HUES64 (cell line): ENCODE data around the gene STARD3.

Source experiments
- H3K27ac ChIP-seq: 2 replicates; pipeline ENCODE4 v1.7.0; 2013; ENCODE audit warnings: low read depth, low read length, inconsistent platforms
- H3K27me3 ChIP-seq: 2 replicates; pipeline ENCODE4 v1.6.1; 2013; ENCODE audit warnings: mild to moderate bottlenecking, low read length; ENCODE audit not compliant: insufficient read depth
- H3K36me3 ChIP-seq: 2 replicates; pipeline ENCODE4 v1.6.1; 2013; ENCODE audit warnings: mild to moderate bottlenecking, low read length; ENCODE audit not compliant: insufficient read depth
- H3K4me1 ChIP-seq: 2 replicates; pipeline ENCODE4 v1.6.1; 2013; ENCODE audit warnings: mild to moderate bottlenecking, low read length, moderate library complexity; ENCODE audit not compliant: insufficient read depth
- H3K4me3 ChIP-seq: 2 replicates; pipeline ENCODE4 v1.5.1; 2013; ENCODE audit warnings: mild to moderate bottlenecking, low read length, moderate library complexity
- H3K9ac ChIP-seq: 2 replicates; pipeline ENCODE4 v1.6.1; 2013; ENCODE audit warnings: mild to moderate bottlenecking, low read depth, low read length
- H3K9me3 ChIP-seq: 2 replicates; pipeline ENCODE4 v1.6.1; 2013; ENCODE audit warnings: low read depth, low read length; ENCODE audit not compliant: insufficient read depth
- WGBS: fragments of 150-250, 120-280 bp; methylation state at CpG from one replicate; pipeline ENCODE4 v1.1.7; 2013; ENCODE audit warnings: missing lambda C conversion rate; 5-methylcytosine and 5-hydroxymethylcytosine counted together

Gene STARD3

DNA sequence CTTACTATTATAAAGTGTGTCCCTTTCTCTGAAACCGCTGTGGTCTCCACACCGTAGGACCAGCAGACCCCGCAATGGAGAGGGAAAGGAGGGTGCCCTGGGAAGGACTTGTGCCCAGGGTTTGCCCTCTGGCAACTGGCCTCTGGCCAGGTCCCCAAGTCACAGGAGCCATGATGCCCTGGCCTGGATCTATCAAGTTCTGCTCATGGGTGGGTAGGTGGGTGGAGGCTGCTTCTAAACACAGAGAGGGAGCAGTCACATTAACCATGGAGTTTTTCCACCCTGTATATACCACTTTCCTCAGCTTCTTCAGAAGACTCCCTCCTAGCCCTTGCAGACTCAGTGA, 19.9 kb upstream of the STARD3 start:
- H3K9ac ChIP-seq = no peak overlapping the region
- 74% methylated on average over 3 of the region's 3 CpGs for WGBS
- peak overlapping the region; percentile 66; the same call in 1 of the 2 replicates for H3K4me3 ChIP-seq
- H3K27me3 ChIP-seq = peaks cover 90% of the 10 kb centered on the region
- H3K4me1 ChIP-seq = no peaks in the 10 kb centered on the region
- H3K36me3 ChIP-seq = no peaks in the 10 kb centered on the region
- no peak overlapping the region for H3K27ac ChIP-seq
- H3K9me3 ChIP-seq = no peaks in the 10 kb centered on the region

DNA sequence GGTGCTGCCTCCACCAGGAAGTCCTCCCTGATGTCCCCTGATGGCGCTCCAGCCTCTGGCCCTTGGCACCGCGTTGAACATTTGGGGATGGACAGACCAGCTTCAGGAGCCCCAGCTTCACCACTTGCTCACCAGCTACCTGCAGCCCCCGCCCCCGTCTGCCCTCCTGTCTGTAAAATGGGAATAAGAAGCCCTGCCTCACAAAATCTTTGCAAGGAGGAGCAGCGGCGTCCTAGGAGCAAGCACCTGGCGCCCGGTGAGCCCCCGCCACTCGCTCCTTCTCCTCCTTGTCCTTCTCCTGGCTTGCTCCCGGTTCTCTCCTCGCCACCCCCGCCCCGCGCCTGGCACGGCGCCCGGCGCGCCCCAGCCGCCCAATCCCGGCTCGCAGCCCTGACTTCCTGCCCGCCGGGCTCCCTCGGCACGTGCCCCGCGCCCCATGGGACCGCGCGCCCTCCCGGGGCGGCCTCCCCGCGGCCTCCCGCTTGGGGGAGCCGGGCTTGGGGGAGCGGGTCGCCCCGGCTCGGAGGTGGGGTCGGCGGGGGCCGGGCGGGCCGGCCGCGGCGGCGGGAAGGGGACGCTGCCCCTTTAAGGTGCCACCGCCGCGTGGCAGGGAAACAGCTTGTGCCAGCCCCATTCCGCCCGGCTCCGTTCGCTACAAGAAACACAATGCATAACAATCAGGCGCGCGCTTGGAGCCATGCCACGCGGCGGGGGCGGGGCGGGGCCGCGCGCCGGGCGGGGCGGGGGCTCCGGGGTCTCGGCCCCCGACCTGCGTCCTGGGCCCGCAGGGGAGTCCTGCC, 19.3 kb upstream of the STARD3 start:
- H3K27me3 ChIP-seq = peaks cover 86% of the 10 kb centered on the region
- no peaks in the 10 kb centered on the region for H3K36me3 ChIP-seq
- peak overlapping the region; percentile 66 for H3K4me3 ChIP-seq
- no peak overlapping the region for H3K27ac ChIP-seq
- H3K9ac ChIP-seq = no peak overlapping the region
- under 1% methylated on average over 79 of the region's 79 CpGs for WGBS
- no peaks in the 10 kb centered on the region for H3K9me3 ChIP-seq
- no peaks in the 10 kb centered on the region for H3K4me1 ChIP-seq

DNA sequence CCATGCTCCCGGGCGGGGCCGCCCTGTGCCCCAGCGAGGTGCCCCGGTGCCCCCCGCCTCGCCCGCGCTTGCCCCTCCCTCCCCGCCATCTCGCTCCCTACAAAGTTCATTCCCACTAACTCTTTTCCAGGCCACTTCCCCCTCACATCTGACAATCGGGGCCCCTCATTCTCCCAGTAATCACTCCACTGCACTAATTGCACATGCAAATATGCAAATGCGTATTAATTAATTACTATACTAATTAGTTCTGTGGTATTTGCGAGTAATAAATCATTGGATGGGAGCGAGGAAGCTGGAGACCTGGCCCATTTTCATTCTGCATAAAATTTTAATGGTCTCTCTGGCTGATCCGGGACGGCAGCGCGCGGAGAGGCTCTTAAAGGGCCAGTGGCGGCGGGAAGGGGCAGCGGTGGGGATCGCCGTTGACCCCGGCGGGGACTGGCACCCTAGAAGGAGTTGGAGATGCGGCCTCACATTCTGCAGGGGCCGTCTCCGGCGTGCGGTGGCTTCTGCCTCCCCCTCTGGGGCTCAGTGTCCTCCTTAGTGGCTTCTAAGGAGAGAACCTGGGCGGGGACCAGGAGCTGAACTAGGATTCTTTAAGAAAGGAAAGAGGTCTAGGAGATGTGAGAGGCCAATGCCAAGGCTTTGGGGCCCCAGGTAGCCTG, 18.6 kb upstream of the STARD3 start:
- H3K4me1 ChIP-seq = no peaks in the 10 kb centered on the region
- H3K27me3 ChIP-seq = peaks cover 82% of the 10 kb centered on the region
- H3K9me3 ChIP-seq = no peaks in the 10 kb centered on the region
- no peak overlapping the region for H3K9ac ChIP-seq
- H3K27ac ChIP-seq = no peak overlapping the region
- no peaks in the 10 kb centered on the region for H3K36me3 ChIP-seq
- WGBS = 1% methylated on average over 32 of the region's 33 CpGs
- H3K4me3 ChIP-seq = peak overlapping the region; percentile 66

DNA sequence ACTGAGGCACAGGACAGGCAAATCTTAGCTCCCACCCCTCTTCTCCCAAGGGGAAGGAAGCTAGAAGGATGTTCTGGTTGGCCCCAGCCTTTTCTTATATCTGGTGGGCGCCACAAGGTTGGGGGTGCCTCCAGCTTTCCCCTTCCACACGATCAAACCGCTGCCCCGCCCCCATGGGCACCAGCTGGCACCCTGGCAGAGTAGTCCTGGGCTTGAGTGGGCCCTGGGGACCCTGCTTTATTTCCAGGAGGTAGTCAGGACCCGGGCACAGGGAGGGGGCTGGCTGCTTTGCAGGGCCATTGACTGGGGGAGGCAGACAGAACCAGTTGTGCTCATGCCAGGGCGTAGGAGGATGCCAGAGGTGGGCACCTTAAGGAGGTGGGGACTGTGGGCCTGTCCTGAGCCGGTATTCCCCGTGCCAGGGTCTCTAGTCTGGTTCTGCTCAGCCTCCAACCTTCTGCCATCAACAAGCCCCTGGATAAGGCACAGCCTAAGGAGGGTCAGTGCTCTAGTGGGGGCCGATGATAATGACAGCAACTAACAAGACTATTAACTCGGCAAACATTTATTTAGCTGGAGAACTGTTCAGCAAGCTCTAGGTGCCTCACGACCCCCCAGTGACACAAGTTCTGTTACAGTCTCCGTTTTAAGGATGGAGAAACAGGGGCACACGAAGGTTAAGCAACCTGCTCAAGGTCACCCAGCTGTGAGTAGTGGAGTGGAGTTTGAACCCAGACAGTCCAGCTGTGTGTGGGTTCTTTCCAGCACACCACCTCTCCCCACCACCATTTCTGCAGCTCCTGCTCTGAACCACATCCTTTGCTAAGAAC, 17.8 kb upstream of the STARD3 start:
- peak overlapping the region; percentile 66; the same call in 1 of the 2 replicates for H3K4me3 ChIP-seq

DNA sequence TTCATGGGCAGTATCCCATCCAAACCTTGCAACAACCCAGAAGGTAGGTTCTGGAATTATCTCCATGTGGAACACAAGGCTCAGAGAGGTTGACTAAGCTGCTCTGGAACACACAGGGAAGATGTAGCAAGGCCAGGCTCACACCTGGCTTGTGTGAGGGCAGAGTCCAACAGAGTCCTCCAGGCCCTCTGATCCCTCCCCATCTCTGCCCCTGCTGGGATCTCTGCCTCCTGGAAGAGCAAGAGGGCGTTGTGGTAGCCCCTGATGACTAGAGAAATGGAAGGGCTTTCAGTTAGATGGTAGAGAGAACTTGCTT, 17.2 kb upstream of the STARD3 start:
- Histone ChIP-seq H3K27ac (no peak overlapping the region), H3K4me1 (no peaks in the 10 kb centered on the region; the same call in 1 of the 2 replicates), H3K4me3 (no peak overlapping the region), H3K9me3 (no peaks in the 10 kb centered on the region), H3K27me3 (peaks cover 82% of the 10 kb centered on the region), H3K9ac (no peak overlapping the region), H3K36me3 (no peaks in the 10 kb centered on the region)
- 29% methylated on average over 1 of the region's 1 CpG for WGBS

More for the DNA sequence above, 17.8 kb upstream of the STARD3 start:
- no peak overlapping the region for H3K27ac ChIP-seq
- H3K9me3 ChIP-seq = no peaks in the 10 kb centered on the region
- peaks cover 83% of the 10 kb centered on the region for H3K27me3 ChIP-seq
- no peaks in the 10 kb centered on the region for H3K36me3 ChIP-seq
- WGBS = 63% methylated on average over 13 of the region's 13 CpGs
- no peaks in the 10 kb centered on the region; the same call in 1 of the 2 replicates for H3K4me1 ChIP-seq
- H3K9ac ChIP-seq = no peak overlapping the region

DNA sequence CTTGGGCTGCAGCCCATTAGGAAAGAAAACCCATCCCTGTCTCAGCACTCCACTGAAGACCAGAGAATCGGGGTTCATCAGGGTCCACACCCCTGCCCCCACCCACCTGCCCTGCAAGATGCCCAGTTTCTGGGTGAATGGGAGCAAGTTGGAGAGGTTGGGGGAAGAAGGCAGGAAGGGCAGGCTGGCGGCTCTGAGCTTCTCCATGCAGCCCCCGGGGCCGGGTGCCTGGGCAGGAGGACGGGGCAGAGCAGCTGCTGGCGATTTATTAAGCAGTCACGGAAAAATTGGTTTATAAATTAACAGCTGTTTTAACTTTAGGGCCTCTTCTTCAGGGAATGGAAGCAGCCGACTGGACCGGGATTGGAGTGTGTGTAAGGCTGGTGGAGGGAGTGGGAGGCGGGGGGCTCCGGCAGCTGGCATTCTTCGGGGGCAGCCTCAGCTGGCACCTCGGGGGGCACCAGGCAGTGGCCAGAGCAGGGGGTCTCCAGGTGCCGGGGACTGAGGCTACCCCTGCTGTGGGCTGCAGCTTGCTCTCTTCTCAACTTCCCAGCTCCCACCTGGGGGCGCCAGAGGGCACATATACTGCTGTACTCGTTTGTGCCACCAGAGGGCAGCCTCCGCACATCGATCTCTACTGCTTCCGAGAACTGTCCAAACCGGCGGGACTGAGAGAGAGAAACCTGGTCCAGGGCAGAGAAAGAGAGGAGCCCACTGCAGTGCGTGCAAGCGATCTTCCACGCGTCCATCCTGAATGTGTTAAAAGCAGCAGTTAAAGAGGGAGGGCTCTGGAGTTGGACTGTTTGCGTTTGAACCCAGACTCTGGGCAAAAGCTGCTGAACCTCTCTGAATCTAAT, 15.2 kb upstream of the STARD3 start:
- WGBS = 15% methylated on average over 25 of the region's 26 CpGs
- Histone ChIP-seq H3K4me3 (no peak overlapping the region), H3K27me3 (peaks cover 82% of the 10 kb centered on the region), H3K27ac (no peak overlapping the region), H3K36me3 (no peaks in the 10 kb centered on the region), H3K9ac (no peak overlapping the region), H3K4me1 (no peaks in the 10 kb centered on the region; the same call in 1 of the 2 replicates), H3K9me3 (no peaks in the 10 kb centered on the region)

DNA sequence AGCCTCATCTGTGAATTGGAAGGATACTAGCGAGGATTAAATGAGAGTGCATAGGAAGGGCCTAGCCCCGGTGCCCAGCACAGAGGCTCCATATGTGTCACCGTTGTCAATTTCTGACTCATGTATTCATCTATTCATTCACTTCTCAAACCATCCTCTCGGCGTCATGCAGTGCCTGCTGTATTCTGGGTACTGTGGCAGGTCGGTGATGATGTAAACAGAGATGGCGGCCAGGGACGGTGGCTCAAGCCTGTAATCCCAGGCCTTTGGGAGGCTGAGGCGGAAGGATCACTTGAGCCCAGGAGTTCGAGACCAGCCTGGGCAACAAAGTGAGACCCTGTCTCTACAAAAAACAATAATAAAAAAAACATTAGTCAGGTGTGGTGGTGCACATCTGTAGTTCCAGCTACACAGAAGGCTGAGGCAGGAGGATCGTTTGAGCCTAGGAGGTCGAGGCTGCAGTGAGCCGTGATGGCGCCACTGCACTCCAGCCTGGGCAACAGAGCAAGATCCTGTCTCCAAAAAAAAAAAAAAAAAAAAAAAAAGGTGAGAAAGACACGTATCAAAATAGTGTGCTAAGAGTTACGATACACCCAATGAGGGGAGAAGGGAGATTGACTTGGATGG, 14.5 kb upstream of the STARD3 start:
- WGBS = 71% methylated on average over 16 of the region's 16 CpGs
- H3K4me3 ChIP-seq = no peak overlapping the region
- no peaks in the 10 kb centered on the region; the same call in 1 of the 2 replicates for H3K4me1 ChIP-seq
- peaks cover 82% of the 10 kb centered on the region for H3K27me3 ChIP-seq
- H3K27ac ChIP-seq = no peak overlapping the region
- no peaks in the 10 kb centered on the region for H3K9me3 ChIP-seq
- no peak overlapping the region for H3K9ac ChIP-seq
- no peaks in the 10 kb centered on the region for H3K36me3 ChIP-seq

DNA sequence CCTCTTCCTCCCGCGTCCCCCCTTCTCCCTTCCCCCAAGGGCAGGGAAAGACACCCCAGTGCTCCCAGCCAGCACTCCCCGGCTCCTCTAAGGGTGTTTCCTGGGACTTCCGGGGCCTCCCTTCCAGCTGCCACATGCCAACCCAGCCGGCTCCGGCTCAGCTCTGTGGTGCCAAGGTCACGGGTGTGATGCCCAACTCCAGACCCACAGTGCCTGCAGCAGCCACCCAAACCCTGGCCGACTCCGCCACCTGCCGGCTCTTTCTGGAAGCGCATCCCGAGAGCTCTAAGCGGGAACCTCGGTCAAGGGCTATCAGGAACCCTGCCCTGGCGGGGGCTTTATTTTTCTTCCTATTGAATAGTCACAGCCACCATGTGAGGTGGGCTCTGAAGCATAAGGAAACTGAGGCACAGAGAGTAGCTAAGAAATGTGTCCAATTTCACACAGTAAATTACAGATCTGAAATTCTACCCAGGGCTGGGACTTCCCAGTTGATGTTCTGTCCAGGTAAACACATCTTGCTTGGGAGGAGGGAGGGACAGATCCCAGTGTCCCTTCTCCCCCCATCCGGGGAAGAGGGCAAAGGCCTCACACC, 13.5 kb upstream of the STARD3 start:
- peaks cover 7% of the 10 kb centered on the region for H3K4me1 ChIP-seq
- WGBS = 10% methylated on average over 16 of the region's 16 CpGs
- H3K9ac ChIP-seq = no peak overlapping the region
- no peak overlapping the region for H3K4me3 ChIP-seq
- no peaks in the 10 kb centered on the region for H3K36me3 ChIP-seq
- H3K27ac ChIP-seq = no peak overlapping the region
- H3K27me3 ChIP-seq = peaks cover 84% of the 10 kb centered on the region
- H3K9me3 ChIP-seq = no peaks in the 10 kb centered on the region

DNA sequence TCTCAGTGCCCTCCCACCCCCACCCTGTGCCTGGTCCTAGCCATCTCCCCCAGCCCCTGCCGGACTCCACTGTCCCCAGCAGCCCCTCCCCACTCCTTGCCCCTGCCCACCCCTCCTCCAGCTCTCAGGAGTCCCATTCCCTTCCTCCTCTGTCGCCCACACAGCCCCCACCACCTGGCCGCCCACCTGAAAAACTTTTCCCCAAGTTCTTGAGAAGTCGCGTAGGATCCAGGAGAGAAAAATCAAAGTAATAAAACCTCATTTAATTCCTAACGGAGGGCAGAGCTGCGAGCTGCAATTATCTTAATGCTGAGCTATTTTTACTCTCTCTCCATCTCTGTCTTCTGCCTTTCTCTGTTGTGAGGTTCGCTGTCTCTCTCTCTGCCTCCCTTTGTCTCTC, 12.6 kb upstream of the STARD3 start:
- peaks cover 81% of the 10 kb centered on the region for H3K27me3 ChIP-seq

DNA sequence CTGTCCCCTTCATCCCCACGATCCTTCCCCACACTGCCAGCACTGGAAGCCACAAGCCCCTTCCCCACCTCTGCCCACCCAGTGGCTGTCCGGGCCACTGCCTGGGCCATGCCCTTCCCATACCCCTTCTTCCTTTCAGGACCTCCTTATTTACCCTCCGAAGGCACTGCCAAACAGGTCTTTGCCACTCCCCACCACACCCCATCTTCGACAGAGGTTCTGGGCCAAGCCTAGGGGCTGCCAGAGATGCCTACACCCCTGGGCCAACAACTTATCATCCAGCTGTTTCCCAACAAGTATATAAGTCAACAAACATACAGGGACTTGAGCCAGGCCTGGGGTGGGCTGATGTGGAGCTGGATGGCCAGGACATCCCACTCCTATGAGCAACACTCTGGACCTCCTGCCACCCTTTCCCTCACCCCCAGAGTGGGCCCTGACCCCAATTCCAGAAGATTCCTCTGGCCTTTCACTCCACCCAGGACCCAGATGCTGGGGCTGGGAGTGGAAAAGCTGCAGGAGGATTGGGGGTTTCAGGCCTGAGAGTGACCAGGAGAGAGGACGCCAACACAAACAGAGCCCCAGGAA, 11.7 kb upstream of the STARD3 start:
- Histone ChIP-seq H3K27me3 (peaks cover 77% of the 10 kb centered on the region), H3K27ac (no peak overlapping the region), H3K9me3 (no peaks in the 10 kb centered on the region), H3K4me1 (peaks cover 16% of the 10 kb centered on the region), H3K4me3 (no peak overlapping the region), H3K36me3 (no peaks in the 10 kb centered on the region), H3K9ac (no peak overlapping the region)
- 79% methylated on average over 4 of the region's 5 CpGs for WGBS

More for the DNA sequence above, 12.6 kb upstream of the STARD3 start:
- H3K4me1 ChIP-seq = peaks cover 16% of the 10 kb centered on the region
- H3K27ac ChIP-seq = no peak overlapping the region
- WGBS = 66% methylated on average over 8 of the region's 8 CpGs
- H3K4me3 ChIP-seq = no peak overlapping the region
- H3K9ac ChIP-seq = no peak overlapping the region
- H3K9me3 ChIP-seq = no peaks in the 10 kb centered on the region
- no peaks in the 10 kb centered on the region for H3K36me3 ChIP-seq
